ENCODE measurements around the gene AMBRA1.

Gene AMBRA1

DNA sequence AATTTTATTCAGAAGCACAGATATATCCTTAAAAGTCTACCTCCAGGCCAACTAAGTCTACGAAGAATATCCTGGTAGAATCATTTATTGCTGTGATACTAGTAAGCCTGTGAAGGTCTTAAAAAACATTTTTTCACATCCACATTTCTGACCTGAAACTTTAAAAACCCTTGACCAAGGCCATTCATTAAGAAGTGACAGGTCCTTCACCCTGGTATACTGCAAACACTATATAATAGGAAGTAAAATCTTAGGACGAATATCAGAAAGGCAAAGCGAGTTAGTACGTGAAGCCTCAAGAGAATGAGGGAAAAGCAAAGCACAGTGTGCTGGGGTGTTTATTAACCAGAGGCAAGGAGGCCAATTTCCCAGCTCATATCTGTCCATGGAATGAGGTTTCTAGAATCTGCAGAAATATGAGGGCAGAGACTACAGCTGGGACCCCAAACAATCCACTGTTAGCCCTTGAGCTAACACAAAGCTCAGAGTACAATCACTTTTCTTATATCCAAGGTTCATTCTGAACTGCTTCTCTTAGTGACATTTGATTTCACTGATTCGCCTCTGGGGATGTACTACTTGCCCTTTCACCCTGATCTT is 71.0 kb downstream of the AMBRA1 start:
- no peak for TF ChIP-seq EZH2phosphoT487 (conservative IDR thresholded peaks at IDR 0.05; ENCODE audit: low read length)
- TF ChIP-seq, protein P1, sequence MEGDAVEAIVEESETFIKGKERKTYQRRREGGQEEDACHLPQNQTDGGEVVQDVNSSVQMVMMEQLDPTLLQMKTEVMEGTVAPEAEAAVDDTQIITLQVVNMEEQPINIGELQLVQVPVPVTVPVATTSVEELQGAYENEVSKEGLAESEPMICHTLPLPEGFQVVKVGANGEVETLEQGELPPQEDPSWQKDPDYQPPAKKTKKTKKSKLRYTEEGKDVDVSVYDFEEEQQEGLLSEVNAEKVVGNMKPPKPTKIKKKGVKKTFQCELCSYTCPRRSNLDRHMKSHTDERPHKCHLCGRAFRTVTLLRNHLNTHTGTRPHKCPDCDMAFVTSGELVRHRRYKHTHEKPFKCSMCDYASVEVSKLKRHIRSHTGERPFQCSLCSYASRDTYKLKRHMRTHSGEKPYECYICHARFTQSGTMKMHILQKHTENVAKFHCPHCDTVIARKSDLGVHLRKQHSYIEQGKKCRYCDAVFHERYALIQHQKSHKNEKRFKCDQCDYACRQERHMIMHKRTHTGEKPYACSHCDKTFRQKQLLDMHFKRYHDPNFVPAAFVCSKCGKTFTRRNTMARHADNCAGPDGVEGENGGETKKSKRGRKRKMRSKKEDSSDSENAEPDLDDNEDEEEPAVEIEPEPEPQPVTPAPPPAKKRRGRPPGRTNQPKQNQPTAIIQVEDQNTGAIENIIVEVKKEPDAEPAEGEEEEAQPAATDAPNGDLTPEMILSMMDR (IDR thresholded peaks at IDR 0.05; ENCODE audit: insufficient read depth, low read length, poor library complexity, severe bottlenecking): no peak
- Histone ChIP-seq H3K27ac (ENCODE audit: low read depth, low read length) (peak overlapping the region; percentile 64), H3K9ac (ENCODE audit: low read length) (no peak overlapping the region), H3K9me3 (ENCODE audit: insufficient read depth, low read length) (no peaks in the 10 kb centered on the region), H3K9me2 (replicated peaks; ENCODE audit: insufficient read depth, low read length) (no peaks in the 10 kb centered on the region), H3K36me3 (ENCODE audit: low read length) (no peaks in the 10 kb centered on the region; the same call in 1 of the 2 replicates), H3K4me2 (ENCODE audit: low read depth, low read length, poor library complexity, severe bottlenecking) (peak overlapping the region; percentile 52), H3K27me3 (ENCODE audit: low read length) (no peaks in the 10 kb centered on the region), H4K20me1 (ENCODE audit: low read depth, low read length) (no peaks in the 10 kb centered on the region), H3K79me2 (ENCODE audit: insufficient read depth, low read length) (peaks cover 50% of the 10 kb centered on the region), H3F3A (ENCODE audit: insufficient read depth) (peaks cover 8% of the 10 kb centered on the region), H2AFZ (ENCODE audit: low read depth, low read length, severe bottlenecking) (no peak overlapping the region), H3K4me3 (ENCODE audit: insufficient read depth, low read length, poor library complexity, severe bottlenecking) (no peak overlapping the region)

DNA sequence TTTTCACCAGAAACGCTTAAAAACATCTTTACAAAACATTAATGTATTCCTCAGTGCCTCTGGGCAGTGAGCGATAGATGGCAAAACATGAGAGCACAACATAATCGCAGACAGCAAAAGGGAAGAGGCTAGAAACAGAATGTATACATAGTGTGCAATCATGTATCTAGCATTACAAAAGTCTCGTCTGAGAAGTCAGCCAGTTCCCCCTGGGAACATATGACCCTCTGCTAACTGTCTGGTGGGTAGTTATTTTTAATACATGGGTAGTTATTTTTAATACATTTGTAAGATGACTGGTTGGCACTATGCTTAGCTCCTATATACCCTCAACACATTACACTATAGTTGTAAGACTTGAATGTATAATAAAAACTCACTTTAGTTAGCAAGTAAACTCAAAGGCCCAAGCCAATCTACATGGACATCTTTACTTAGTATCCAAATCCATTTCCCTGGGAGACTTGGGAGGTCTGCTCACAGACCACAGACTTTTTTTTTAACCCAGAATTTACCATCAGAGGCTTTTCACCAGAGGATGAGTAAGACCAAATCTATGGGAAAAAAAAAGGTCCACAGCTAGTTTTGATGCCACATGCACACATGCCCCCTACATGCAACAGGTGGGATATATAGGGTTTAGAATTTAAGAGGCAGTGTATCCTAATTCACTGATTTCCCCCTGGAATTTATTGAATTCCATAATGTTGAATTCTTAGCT is 71.7 kb downstream of the AMBRA1 start:
- H3K79me2 ChIP-seq (ENCODE audit: insufficient read depth, low read length): peaks cover 50% of the 10 kb centered on the region

GRCh38 chr11:46520971-46521745 is 72.7 kb downstream of the AMBRA1 start:
- H3K4me3 ChIP-seq (ENCODE audit: insufficient read depth, low read length, poor library complexity, severe bottlenecking): no peak overlapping the region
- no peaks in the 10 kb centered on the region; the same call in 1 of the 2 replicates for H3K36me3 ChIP-seq (ENCODE audit: low read length)
- no peaks in the 10 kb centered on the region for H4K20me1 ChIP-seq (ENCODE audit: low read depth, low read length)
- H2AFZ ChIP-seq (ENCODE audit: low read depth, low read length, severe bottlenecking): no peak overlapping the region
- no peaks in the 10 kb centered on the region for H3K27me3 ChIP-seq (ENCODE audit: low read length)
- no peaks in the 10 kb centered on the region for H3K9me2 ChIP-seq (replicated peaks; ENCODE audit: insufficient read depth, low read length)
- H3K9ac ChIP-seq (ENCODE audit: low read length): no peak overlapping the region
- no peaks in the 10 kb centered on the region for H3K9me3 ChIP-seq (ENCODE audit: insufficient read depth, low read length)
- H3K79me2 ChIP-seq (ENCODE audit: insufficient read depth, low read length): peaks cover 50% of the 10 kb centered on the region
- TF ChIP-seq, protein P1 (IDR thresholded peaks at IDR 0.05; ENCODE audit: insufficient read depth, low read length, poor library complexity, severe bottlenecking): no peak
- TF ChIP-seq EZH2phosphoT487 (conservative IDR thresholded peaks at IDR 0.05; ENCODE audit: low read length): no peak
- peak overlapping the region; percentile 64 for H3K27ac ChIP-seq (ENCODE audit: low read depth, low read length)
- H3K4me2 ChIP-seq (ENCODE audit: low read depth, low read length, poor library complexity, severe bottlenecking): peak overlapping the region; percentile 52
- H3F3A ChIP-seq (ENCODE audit: insufficient read depth): peaks cover 8% of the 10 kb centered on the region

More for the DNA sequence above, 71.7 kb downstream of the AMBRA1 start:
- Histone ChIP-seq H3K9ac (ENCODE audit: low read length) (peak overlapping the region; percentile 16; the same call in 1 of the 2 replicates), H2AFZ (ENCODE audit: low read depth, low read length, severe bottlenecking) (no peak overlapping the region), H3K27me3 (ENCODE audit: low read length) (no peaks in the 10 kb centered on the region), H4K20me1 (ENCODE audit: low read depth, low read length) (no peaks in the 10 kb centered on the region), H3K4me3 (ENCODE audit: insufficient read depth, low read length, poor library complexity, severe bottlenecking) (peak overlapping the region; percentile 1), H3K9me3 (ENCODE audit: insufficient read depth, low read length) (no peaks in the 10 kb centered on the region), H3F3A (ENCODE audit: insufficient read depth) (peaks cover 8% of the 10 kb centered on the region), H3K9me2 (replicated peaks; ENCODE audit: insufficient read depth, low read length) (no peaks in the 10 kb centered on the region), H3K4me2 (ENCODE audit: low read depth, low read length, poor library complexity, severe bottlenecking) (peak overlapping the region; percentile 52), H3K27ac (ENCODE audit: low read depth, low read length) (peak overlapping the region; percentile 64), H3K36me3 (ENCODE audit: low read length) (no peaks in the 10 kb centered on the region; the same call in 1 of the 2 replicates)
- no peak for TF ChIP-seq EZH2phosphoT487 (conservative IDR thresholded peaks at IDR 0.05; ENCODE audit: low read length)
- TF ChIP-seq, protein P1 (IDR thresholded peaks at IDR 0.05; ENCODE audit: insufficient read depth, low read length, poor library complexity, severe bottlenecking): peak; percentile 29
